NCI-H1436 (cell line): Measurements from ENCODE around the gene VAMP5.
"Not testable (repeated sequence)": the region's sequence is repeated elsewhere in the genome, so short reads cannot be mapped to it uniquely, and the experiment has no call there.

Experiments used
- DNase-seq: peaks from one replicate; lab custom pipeline; 2025; lab: John Stamatoyannopoulos, UW

VAMP5 gene

GRCh38 chr2:85601771-85602475, 17.7 kb downstream of the VAMP5 start:
- DNase-seq: no peak

GRCh38 chr2:85602476-85603234, 18.4 kb downstream of the VAMP5 start, which contains the start of gene TMEM150A:
Gene TMEM150A (minus strand): TSS chr2:85602698. CDS start chr2:85601948, 750 bp downstream.
- DNase-seq: peak; percentile 78

GRCh38 chr2:85604133-85604444, 19.9 kb downstream of the VAMP5 start:
- DNase-seq: not testable (repeated sequence)

DNA sequence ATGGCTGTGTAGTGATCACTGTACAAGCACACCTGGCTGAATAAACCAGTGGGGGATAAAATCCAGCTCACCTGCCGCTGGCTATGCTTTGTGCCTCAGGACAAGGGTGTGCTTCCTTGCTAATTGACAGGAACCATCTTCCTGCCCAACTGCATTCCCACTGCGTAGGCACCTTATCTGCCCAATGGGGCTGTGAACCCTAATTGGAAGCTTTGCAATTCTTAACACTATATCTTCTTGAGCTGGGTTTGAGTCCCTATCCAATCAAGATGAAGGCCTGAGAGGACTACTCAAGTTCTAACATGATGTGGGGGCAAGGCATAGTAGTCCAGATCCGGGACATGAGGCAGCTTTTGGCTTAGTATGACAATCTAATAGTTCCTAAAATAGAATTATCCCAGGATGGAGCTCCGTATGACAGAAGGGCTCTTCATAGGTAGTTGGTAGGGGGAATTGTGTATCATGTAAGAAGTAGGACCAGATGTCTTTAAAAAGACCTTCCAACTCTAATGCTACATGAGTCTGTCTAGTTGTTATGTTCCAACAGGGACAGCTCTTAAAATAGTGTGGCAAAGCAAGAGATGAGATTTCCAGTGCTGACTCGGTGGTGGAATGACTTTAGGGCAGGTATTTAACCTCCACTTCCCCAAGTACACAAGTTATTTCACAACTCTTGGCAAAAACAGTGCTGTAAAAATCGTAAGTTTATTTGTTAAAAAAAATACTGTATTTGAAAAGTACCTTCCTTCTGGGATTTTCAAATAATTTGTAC, 20.5 kb downstream of the VAMP5 start:
- DNase-seq: no peak

- DNase-seq: no peak
These were observed 21.3 kb downstream of the VAMP5 start for GRCh38 chr2:85605406-85606115.

GRCh38 chr2:85606116-85606455, 21.9 kb downstream of the VAMP5 start:
- DNase-seq: no peak

- no peak for DNase-seq
These were observed 23.3 kb downstream of the VAMP5 start for GRCh38 chr2:85607268-85608215.

DNA sequence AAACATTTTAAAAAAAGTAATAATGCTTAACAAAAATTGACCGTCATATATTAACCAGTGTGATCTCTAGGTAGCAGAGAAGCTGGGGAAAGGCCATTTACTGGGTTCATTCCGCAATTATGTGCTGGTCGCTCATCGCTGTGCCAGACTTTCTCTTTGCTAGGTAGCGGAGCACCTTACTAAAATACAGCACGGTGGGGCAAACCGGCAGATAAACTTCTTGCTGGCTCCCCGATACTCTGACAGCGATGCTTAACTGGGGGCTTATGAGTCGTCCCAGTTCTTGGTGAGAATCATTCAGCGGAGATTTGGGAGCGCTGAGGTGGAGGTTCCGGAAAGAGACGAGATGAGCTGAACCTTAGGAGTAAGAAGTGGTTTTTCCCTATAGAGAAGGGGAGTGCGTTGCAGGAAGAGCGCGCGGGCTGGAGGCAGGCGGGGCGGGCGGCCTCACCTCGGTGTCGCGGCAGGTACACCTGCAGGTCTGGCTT, 27.0 kb downstream of the VAMP5 start:
- DNase-seq: no peak

DNA sequence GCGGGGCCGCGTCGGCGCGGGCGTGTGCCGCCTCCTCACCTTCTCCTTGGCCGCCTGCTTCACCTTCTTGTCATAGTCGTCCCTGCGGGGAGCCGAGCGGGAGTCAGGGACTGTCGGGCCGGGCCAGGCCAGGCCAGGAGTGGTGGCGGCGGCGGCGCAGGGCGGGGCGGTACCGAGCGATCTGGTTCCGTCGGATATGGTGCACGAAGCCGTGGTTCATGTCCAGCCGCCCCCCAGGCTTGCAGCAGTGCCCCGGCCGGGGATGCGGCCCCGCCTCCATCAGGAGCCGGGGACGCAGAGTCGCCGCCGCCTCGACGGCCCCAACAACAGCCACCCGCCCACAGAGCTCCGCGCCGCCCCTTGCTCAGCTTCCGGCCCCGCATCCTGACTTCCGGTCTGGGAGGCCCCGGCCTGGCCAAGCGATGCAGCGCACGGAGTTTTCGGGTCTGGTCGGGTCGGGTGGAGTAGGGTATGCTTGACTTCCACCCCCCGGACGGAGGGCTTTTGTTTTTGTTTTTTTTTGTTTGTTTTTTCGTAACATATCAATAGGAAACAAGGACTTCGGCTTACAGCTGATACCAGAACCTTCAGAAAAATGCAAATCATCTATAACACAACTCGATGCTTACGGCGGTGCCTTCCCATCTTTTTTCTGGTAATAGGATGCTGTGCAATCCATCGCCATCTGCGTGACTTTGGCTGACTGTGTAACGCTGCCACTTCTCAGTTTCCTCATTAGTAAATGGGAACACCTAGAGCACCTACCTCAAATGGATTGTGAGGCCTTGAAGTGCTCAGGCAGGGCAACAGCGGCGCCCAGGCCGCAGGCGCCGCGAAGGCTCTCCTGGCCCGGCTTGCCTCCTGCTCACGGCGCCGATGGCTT, 27.7 kb downstream of the VAMP5 start, which contains the start of gene C2orf68:
C2orf68 (minus strand) TSS at position 362 of the 883 bp plus-strand sequence; CDS start at position 280, 82 bp downstream.
- DNase-seq: peak; percentile 79

GRCh38 chr2:85613717-85614515, 29.7 kb downstream of the VAMP5 start:
- no peak for DNase-seq

DNA sequence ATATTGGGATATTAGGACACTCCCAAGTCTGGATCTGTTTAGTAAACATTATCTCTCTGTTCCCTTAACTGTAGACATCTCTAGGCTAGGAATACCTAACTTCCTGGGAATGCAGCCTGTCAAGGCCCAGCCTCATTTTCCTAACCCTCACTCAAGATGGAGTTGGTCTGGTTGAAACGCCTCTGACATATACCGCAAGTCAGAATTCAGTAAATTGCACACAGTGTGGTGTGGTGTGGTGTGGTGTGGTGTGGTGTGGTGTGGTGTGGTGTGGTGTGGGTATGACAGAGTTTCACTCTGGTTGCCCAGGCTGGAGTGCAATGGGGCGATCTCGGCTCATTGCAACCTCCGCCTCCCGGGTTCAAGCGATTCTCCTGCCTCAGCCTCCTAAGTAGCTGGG, 30.5 kb downstream of the VAMP5 start:
- not testable (repeated sequence) for DNase-seq

GRCh38 chr2:85615413-85615728, 31.1 kb downstream of the VAMP5 start:
- no peak for DNase-seq

- not testable (repeated sequence) for DNase-seq
These were observed 33.5 kb downstream of the VAMP5 start for GRCh38 chr2:85617723-85618122.

DNA sequence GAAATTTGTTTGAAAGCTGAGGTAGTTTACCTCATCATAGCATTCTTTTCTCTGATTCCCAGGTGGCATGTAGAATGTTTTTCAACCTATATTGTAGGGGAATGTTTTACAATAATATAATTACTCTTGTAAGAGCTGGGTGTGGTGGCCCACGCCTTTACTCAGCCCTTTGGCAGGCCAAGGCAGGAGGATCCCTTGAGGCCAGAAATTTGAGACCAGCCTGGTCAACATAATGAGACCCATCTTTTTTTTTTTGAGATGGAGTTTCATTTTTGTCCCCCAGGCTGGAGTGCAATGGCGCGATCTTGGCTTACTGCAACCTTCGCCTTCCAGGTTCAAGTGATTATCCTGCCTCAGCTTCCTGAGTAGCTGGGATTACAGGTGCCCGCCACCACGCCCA, 35.4 kb downstream of the VAMP5 start:
- no peak for DNase-seq

DNA sequence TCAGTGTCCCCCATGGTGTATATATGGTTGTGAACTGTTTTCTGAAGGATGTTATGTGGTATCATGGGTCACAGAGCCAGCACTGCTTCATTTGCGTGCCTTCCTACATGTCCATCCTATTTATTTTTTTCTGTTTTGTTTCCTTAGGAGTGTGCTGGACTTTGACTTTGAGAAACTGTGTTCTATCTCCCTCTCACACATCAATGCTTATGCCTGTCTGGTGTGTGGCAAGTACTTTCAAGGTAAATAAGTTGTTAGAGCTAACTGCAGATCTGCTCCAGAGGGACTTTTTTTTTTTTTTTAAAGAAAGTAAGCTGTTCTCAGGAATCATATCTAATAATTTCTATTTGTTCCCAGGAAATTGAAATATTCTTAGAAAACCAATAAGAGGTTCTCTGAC, 37.1 kb downstream of the VAMP5 start:
- DNase-seq: no peak

DNA sequence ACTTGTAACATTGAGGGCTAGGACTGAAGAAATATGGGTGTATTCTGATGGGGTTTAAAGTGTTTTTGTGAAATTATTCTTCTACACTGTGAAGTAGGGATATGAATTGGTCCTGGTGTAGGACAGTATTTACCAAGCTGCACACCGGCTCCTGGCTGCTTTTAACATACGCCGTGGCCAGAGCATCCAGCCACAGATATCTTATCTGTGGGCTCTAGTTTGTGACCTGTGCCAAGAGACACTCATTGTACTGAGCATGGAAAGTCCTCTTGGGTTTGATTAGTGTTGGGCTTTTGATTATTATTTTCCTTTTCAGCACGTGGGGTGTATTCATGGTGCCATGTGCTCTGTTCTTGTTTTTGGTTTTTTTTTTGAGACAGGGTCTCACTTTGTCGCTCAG, 39.8 kb downstream of the VAMP5 start:
- no peak for DNase-seq

DNA sequence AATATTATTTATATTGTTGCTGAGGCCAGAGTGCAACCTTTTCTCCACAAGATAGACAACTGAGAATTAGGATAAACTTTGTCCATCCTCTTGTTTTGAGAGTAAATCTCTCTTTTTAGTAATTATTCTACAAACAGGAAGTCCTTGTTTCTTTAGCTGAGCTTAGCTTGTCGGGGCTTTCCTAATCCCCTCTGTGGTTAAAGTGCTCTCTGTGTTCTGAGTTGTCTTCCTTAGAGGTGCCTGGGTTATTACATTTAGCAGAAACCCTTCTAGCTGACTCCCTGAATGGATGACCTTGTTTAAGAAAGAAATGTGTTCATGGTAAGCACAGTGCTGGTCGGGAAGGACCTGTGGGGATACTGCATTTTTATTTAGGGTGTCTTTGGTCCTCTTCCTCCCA, 44.4 kb downstream of the VAMP5 start:
- no peak for DNase-seq

DNA sequence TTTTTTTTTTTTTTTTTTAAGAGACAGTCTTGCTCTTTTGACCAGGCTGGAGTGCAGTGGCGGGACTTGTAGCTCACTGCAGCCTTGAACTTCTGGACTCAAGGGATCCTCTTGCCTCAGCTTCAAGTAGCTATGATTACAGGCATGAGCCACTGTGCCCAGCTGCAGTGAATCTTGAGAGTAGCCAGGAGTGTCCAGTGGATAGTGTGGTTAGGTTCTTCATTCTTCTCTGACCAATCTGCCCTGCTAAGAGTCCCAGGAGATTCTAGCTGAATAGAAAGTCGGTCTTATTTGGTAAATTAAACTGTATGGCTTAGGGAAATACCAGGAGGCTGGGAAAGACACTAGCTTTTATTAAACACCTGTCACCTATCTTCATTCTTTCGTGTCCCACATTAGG, 47.1 kb downstream of the VAMP5 start:
- DNase-seq: no peak

GRCh38 chr2:85635011-85635410, 50.8 kb downstream of the VAMP5 start:
- DNase-seq: no peak
